Measurements from ENCODE around the gene FCRL6. TPM values are rescaled to one million over a fixed set of nuclear protein-coding genes. Genes with fewer than 3 reads are reported as not detected.
A peak's percentile ranks its signal among the peaks of the same experiment; 100 is the strongest.

The FCRL6 gene, protein sequence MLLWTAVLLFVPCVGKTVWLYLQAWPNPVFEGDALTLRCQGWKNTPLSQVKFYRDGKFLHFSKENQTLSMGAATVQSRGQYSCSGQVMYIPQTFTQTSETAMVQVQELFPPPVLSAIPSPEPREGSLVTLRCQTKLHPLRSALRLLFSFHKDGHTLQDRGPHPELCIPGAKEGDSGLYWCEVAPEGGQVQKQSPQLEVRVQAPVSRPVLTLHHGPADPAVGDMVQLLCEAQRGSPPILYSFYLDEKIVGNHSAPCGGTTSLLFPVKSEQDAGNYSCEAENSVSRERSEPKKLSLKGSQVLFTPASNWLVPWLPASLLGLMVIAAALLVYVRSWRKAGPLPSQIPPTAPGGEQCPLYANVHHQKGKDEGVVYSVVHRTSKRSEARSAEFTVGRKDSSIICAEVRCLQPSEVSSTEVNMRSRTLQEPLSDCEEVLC
- total RNA-seq, result under 1 TPM in 1 of 3 donors, not detected in 2; 0.41 TPM

DNA sequence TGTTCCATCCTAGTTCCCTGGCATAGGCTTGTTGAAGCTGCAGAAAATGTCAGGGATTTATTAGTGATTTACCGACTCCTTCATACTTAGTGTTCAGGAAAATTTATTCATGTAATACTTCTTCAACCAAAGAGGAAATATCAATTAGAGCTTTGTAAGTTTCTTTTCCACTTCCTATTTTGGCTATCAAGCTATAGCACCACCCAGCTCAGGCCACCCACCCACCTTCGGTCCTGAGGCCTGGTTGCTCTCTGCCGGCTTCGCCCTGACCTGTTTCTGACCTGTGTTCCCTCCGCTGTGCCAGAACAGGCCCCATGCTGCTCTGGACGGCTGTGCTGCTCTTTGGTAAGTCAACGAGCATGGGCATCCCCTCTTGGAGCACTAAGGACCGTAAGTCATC, at the start of gene FCRL6:
TSS of gene FCRL6 (plus strand) at position 250 of the 400 bp plus-strand sequence. CDS start at position 315, 65 bp downstream.
- ATAC-seq (no peak), DNase-seq (no peak)
- Mint-ChIP-seq H3K4me1 (ENCODE audit: low read depth) (peaks cover 31% of the 10 kb centered on the region), H3K36me3 (ENCODE audit: insufficient read depth) (peaks cover 2% of the 10 kb centered on the region), H3K27me3 (ENCODE audit: low read depth) (peaks cover 4% of the 10 kb centered on the region), H3K4me3 (peak within 1 kb of the TSS; percentile 48), H3K9me3 (no peaks in the 10 kb centered on the region)

DNA sequence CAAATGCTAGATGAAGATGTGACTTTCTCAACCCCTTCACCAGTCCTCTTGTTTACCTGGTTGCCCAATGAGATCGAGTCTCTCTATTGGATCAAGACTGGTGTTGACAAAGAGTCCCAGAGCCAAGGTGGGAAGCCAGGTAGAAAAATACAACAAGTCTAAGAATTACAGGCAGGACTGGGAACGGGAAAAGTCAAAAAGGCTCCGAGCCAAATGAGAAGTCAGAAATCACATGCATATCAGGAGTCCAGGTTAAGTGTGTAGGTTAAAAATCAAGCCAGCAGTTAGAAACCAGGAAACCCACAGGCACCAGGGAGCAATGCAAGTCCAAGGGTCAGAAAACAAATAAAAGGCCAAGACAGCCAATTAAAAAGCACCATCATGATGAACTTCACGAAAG, 48.8 kb upstream of the FCRL6 start:
- H3K4me1 Mint-ChIP-seq (ENCODE audit: low read depth), result no peaks in the 10 kb centered on the region
- no peaks in the 10 kb centered on the region for H3K36me3 Mint-ChIP-seq (ENCODE audit: insufficient read depth)
- DNase-seq (no peak), ATAC-seq (no peak)
- peaks cover 12% of the 10 kb centered on the region for H3K27me3 Mint-ChIP-seq (ENCODE audit: low read depth)
- no peaks in the 10 kb centered on the region for H3K9me3 Mint-ChIP-seq
- H3K4me3 Mint-ChIP-seq, result no peak overlapping the region

DNA sequence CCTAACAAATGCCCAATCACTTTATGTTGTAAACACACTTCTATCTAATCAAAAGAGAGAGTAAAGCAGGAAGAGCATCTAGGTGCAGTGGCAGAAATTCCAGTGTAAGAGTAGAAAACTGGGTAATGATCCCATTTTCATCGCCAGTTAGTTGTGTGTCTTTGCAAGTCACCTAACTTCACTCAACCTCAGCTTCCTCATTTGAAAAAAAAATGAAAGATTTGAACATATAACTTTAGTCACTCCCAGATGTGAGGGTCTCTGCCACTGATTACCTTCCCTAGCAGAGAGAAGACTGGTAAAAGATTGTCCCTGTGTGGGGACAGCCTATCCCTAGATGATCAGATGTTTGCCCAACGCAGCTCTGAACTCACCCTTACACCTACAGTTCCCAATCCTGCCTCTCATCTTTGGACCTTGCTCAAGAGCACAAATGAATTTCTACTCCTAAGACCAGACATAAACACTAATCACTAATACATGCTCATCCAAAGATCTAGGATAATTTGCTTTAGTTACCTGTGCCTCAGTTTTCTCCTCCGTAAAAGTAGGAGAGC, 46.6 kb upstream of the FCRL6 start:
- DNase-seq (no peak), ATAC-seq (no peak)
- peaks cover 12% of the 10 kb centered on the region for H3K27me3 Mint-ChIP-seq (ENCODE audit: low read depth)
- H3K4me3 Mint-ChIP-seq, result no peak overlapping the region
- H3K36me3 Mint-ChIP-seq (ENCODE audit: insufficient read depth), result no peaks in the 10 kb centered on the region
- H3K9me3 Mint-ChIP-seq, result no peaks in the 10 kb centered on the region
- H3K4me1 Mint-ChIP-seq (ENCODE audit: low read depth), result no peaks in the 10 kb centered on the region

DNA sequence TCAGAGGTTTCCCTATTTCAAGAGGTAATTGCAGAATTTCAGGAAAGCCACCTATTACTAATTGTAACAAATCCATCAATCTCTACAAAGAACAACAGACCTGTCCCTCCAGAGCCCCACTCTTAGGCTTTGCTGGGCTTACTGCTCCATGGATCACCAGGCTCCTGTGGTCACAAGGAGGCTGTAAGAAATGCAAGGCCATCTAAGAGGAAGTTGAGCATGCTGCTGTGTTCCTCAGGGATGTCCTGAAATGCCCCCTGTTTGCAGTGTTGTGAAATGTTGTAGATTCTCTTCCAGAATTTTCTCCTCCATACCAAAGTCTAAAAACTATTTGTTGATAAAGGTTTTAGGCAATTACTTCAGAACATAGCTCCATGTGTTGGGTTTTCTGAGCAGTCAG, 45.8 kb upstream of the FCRL6 start:
- Mint-ChIP-seq H3K4me1 (ENCODE audit: low read depth) (no peaks in the 10 kb centered on the region), H3K4me3 (no peak overlapping the region), H3K36me3 (ENCODE audit: insufficient read depth) (no peaks in the 10 kb centered on the region), H3K27me3 (ENCODE audit: low read depth) (peaks cover 13% of the 10 kb centered on the region), H3K9me3 (no peaks in the 10 kb centered on the region)
- DNase-seq (no peak), ATAC-seq (no peak)

DNA sequence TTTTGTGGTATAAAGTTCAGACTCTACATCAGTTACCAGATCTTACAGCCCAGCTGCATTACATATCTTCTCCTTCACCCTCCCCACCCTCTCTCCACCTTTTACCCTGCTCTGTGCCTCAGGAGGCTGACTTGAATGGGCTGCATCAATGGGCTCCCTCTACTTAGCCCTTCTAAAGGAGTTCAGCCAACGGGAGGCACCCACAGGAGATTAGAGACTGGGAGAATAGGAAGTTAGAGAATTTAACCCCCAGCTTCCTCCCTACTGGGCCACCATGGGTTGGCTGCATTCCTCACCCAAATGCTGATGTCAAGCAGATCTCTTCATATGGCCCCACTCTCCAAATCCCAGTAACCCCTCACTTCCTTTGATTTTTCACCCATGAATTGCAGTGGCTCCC, 38.5 kb upstream of the FCRL6 start:
- no peaks in the 10 kb centered on the region for H3K4me1 Mint-ChIP-seq (ENCODE audit: low read depth)
- no peaks in the 10 kb centered on the region for H3K9me3 Mint-ChIP-seq
- ATAC-seq (no peak), DNase-seq (no peak)
- H3K36me3 Mint-ChIP-seq (ENCODE audit: insufficient read depth), result no peaks in the 10 kb centered on the region
- no peak overlapping the region for H3K4me3 Mint-ChIP-seq
- peaks cover 22% of the 10 kb centered on the region for H3K27me3 Mint-ChIP-seq (ENCODE audit: low read depth)

DNA sequence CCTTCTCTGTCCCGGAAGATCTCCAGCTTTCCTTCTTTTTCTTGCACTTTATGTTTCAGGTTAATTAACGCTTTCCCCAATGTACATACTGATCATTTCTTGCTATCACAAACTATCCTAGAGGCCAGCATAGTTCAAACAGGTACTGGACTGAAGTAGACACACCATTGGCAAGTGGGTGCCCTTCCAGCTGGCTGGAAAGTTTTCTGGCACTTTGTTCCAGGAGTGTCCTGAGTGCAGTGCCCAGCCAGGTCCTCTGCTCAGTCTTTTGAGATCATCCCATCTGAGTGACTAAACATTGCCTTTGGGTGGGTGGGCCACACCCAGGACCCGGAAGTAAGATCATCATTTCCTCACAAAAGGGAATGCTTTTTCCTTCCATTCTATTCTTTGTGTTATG, 36.4 kb upstream of the FCRL6 start:
- no peaks in the 10 kb centered on the region for H3K36me3 Mint-ChIP-seq (ENCODE audit: insufficient read depth)
- no peaks in the 10 kb centered on the region for H3K9me3 Mint-ChIP-seq
- H3K4me3 Mint-ChIP-seq, result no peak overlapping the region
- no peak for ATAC-seq
- peaks cover 32% of the 10 kb centered on the region for H3K27me3 Mint-ChIP-seq (ENCODE audit: low read depth)
- no peaks in the 10 kb centered on the region for H3K4me1 Mint-ChIP-seq (ENCODE audit: low read depth)
- no peak for DNase-seq

DNA sequence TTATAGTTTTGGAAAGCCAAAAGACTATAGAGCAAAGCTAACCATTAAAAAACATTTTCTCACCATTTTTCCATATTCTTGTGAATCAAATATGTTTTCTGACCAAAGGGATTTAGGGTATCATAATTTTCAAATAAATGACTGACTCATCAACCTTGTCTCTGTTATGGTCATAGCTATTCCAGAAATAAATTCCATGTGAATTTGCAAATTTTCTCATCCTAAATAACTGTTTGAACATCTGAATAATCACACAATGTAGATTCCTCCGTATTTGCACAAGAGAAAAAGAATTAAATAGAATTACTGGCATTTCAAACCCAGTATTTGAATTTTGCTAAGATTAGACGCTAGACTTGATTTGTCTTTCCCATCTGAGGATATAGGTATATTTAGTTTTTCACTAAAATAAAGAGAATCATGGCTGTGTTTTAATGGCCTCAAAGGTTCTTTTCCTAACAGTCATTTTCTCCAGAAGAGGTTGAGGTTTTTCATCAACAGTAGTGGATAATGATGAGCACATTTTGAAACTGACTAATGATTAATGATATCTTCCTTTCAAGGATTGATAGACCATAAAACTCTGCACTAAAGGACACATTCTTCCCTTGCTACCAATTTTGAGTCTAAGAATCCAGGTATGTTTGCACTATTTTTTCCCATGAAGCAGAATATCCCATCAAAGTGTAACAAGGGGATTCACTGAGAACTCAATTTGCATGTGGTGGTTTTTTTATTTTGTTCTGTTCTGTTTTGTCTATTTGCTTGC, 30.8 kb upstream of the FCRL6 start:
- DNase-seq (no peak), ATAC-seq (no peak)
- H3K4me1 Mint-ChIP-seq (ENCODE audit: low read depth), result no peaks in the 10 kb centered on the region
- H3K36me3 Mint-ChIP-seq (ENCODE audit: insufficient read depth), result no peaks in the 10 kb centered on the region
- peaks cover 17% of the 10 kb centered on the region for H3K27me3 Mint-ChIP-seq (ENCODE audit: low read depth)
- no peak overlapping the region for H3K4me3 Mint-ChIP-seq
- no peaks in the 10 kb centered on the region for H3K9me3 Mint-ChIP-seq

DNA sequence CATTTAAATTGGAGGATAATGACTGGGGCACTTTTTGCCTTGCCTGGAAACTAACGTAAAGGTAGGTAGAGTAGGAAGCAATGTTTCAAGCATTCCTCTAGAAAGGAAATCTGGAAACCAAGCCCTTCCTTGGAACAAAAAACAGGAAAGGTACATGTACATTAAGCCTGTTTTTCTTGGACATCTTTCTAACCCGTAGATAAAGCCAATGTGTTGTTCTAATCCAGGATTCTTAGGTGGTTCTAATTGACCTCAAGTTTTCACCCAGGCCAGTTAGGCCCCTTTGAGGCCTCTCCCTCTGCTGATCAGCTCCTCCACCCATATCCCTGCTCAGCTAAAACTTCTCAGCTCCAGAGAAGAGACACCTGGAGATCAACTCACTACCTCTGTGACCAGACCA, 27.7 kb upstream of the FCRL6 start:
- ATAC-seq (no peak), DNase-seq (no peak)
- Mint-ChIP-seq H3K27me3 (ENCODE audit: low read depth) (peaks cover 9% of the 10 kb centered on the region), H3K4me1 (ENCODE audit: low read depth) (peaks cover 5% of the 10 kb centered on the region), H3K36me3 (ENCODE audit: insufficient read depth) (no peaks in the 10 kb centered on the region), H3K4me3 (no peak overlapping the region), H3K9me3 (no peaks in the 10 kb centered on the region)

DNA sequence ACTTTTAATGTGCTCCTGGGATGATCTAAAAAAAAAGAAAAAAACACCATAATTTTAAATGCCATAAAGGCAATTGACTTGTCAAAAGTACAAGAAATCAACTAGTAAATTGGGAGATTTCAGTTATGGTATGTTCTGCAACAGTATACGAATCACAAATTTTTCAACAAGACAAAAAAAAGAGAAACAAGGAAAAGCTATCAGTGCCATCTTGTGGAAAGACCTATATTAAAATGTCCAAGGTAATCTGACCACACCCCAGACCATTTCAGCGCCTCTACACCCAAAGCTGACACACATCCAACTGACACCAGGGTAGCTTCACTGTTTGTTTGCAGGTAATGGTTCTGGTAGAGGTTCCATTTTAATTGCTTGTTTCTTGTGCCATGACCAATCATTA, 26.4 kb upstream of the FCRL6 start:
- no peak for ATAC-seq

DNA sequence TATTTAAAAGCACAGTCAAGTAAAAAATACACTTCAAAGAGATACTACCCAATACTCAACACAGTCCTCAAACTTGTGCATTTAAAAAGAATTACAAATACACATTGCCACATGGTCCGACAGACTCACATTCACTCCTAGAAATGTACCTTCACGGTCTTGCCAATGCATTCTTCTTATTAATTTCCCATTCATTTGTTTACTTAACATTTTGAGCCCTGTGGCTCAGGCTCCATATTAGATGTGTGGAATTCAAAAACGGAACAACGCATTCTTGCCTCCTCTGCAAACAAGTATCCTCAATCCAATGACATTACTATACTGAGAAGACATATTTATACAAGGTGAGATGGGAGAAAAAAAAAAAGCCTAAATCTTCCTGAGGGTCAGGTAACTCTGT, 23.9 kb upstream of the FCRL6 start:
- ATAC-seq, result no peak
- DNase-seq, result no peak
- Mint-ChIP-seq H3K4me3 (no peak overlapping the region), H3K9me3 (no peaks in the 10 kb centered on the region), H3K36me3 (ENCODE audit: insufficient read depth) (no peaks in the 10 kb centered on the region), H3K27me3 (ENCODE audit: low read depth) (peaks cover 4% of the 10 kb centered on the region), H3K4me1 (ENCODE audit: low read depth) (peaks cover 20% of the 10 kb centered on the region)

More for the DNA sequence above, 26.4 kb upstream of the FCRL6 start:
- Mint-ChIP-seq H3K4me3 (no peak overlapping the region), H3K27me3 (ENCODE audit: low read depth) (peaks cover 7% of the 10 kb centered on the region), H3K9me3 (no peaks in the 10 kb centered on the region), H3K36me3 (ENCODE audit: insufficient read depth) (no peaks in the 10 kb centered on the region), H3K4me1 (ENCODE audit: low read depth) (peaks cover 13% of the 10 kb centered on the region)
- no peak for DNase-seq

DNA sequence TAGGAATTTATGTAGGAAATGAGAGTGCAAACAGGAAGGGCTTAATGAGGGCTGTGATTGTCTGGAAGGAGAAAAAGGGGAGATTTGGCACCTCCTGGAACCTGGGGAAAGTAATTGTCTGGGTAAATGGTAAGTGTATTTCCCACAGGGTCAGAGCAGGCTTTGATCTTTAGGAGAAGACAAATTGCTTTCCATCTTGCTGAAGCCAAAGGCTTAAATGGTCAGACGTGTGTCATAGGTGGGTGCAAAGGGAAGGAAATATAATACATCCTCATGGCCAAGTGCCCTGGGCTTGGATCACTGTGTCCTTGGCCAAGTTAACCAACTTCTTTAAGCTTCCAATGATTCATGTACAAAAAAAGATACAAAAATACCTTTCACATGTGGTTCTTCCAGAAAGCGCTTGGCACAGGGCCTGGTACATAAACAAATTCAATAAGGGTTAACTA, 22.7 kb upstream of the FCRL6 start:
- Mint-ChIP-seq H3K4me1 (ENCODE audit: low read depth) (peaks cover 20% of the 10 kb centered on the region), H3K9me3 (no peaks in the 10 kb centered on the region), H3K36me3 (ENCODE audit: insufficient read depth) (no peaks in the 10 kb centered on the region), H3K4me3 (peak overlapping the region; percentile 77), H3K27me3 (ENCODE audit: low read depth) (no peaks in the 10 kb centered on the region)
- ATAC-seq, result no peak
- no peak for DNase-seq

DNA sequence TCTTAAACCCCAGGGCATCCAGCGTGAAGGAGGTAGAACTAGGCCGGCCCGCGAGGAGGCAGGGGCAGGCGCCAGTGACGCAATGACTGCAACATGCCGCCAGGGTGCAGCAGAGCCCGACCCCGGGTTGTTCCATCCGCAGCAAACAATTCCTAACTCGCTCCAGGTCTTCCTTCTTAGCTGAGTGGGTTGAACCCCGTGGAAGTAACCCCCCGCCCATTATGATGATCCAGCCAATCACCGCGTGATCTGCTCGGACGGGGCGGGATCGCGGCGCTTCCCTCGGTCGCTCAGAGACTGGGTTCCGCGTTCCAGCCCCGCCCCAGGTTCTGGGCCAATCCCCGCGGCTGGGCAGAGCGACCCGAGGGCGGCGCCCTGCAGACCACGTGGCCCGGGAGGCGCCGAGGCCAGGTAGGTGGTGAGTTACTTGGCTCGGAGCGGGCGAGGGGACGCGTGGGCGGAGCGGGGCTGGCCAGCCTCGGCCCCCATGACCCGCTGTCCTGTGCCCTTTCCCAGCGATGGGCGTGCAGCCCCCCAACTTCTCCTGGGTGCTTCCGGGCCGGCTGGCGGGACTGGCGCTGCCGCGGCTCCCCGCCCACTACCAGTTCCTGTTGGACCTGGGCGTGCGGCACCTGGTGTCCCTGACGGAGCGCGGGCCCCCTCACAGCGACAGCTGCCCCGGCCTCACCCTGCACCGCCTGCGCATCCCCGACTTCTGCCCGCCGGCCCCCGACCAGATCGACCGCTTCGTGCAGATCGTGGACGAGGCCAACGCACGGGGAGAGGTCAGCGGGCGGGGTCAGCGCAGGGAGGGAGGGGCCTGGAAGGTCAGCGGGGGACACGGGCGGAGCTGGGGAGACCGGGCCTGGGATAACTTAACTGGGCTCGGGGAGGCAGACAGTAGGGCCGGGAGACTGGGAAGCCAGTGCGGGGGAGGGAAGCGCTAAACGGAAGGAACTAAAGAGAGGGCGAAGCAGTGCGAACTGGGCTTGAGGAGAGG, 21.3 kb upstream of the FCRL6 start, which contains the start of gene DUSP23:
TSS of gene DUSP23 (plus strand) at position 380 of the 1,000 bp plus-strand sequence. CDS start at position 519, 139 bp downstream.
- peak; percentile 95 for DNase-seq
- H3K4me1 Mint-ChIP-seq (ENCODE audit: low read depth), result peaks cover 20% of the 10 kb centered on the region

DNA sequence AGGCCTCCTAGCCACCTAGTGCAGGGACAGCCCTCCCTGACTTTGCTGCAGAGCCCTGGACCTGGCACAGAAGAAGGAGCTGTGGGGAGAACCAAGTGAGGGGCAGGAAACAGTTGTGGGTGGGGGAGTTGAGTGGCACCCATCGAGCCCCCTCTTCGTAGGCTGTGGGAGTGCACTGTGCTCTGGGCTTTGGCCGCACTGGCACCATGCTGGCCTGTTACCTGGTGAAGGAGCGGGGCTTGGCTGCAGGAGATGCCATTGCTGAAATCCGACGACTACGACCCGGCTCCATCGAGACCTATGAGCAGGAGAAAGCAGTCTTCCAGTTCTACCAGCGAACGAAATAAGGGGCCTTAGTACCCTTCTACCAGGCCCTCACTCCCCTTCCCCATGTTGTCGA, 20.2 kb upstream of the FCRL6 start:
- Mint-ChIP-seq H3K4me1 (ENCODE audit: low read depth) (peaks cover 20% of the 10 kb centered on the region), H3K9me3 (no peaks in the 10 kb centered on the region), H3K36me3 (ENCODE audit: insufficient read depth) (no peaks in the 10 kb centered on the region)

More for the DNA sequence above, 21.3 kb upstream of the FCRL6 start, which contains the start of gene DUSP23:
- ATAC-seq, result peak; percentile 98 to 99
- H3K9me3 Mint-ChIP-seq, result no peaks in the 10 kb centered on the region
- H3K27me3 Mint-ChIP-seq (ENCODE audit: low read depth), result no peaks in the 10 kb centered on the region
- peak within 1 kb of the TSS; percentile 77 for H3K4me3 Mint-ChIP-seq
- H3K36me3 Mint-ChIP-seq (ENCODE audit: insufficient read depth), result no peaks in the 10 kb centered on the region

More for the DNA sequence above, 20.2 kb upstream of the FCRL6 start:
- ATAC-seq (no peak), DNase-seq (no peak)
- peak overlapping the region; percentile 77 for H3K4me3 Mint-ChIP-seq
- no peaks in the 10 kb centered on the region for H3K27me3 Mint-ChIP-seq (ENCODE audit: low read depth)

All from activated T-cell treated with anti-CD3 and anti-CD28 coated beads, Interleukin-2, amount 50 U/mL, for 4 hours (primary cell).